WTC11 (cell line): ENCODE results near the gene CD44. TPM values are rescaled to one million over a fixed set of nuclear protein-coding genes. Genes with fewer than 3 reads are reported as not detected.
A peak's percentile ranks its signal among the peaks of the same experiment; 100 is the strongest.

Source experiments
- ATAC-seq: fragments of 200-7000 bp; cut with Tn5 transposase; 2 replicates; pipeline ENCODE4 v1.10.0; 2021; ENCODE audit warnings: mild to moderate bottlenecking, moderate library complexity
- CTCF ChIA-PET: fragments of 300-600 bp; sonication (Branson Sonifier 250); formaldehyde crosslinking; loops from one replicate; lab custom pipeline; 2021; ENCODE audit warnings: antibody characterized with exemption; lab: Charles Lee
- POLR2A ChIA-PET: fragments of 350-600 bp; sonication (Branson Sonifier 250); formaldehyde crosslinking; loops from one replicate; lab custom pipeline; 2021; ENCODE audit warnings: antibody characterized with exemption; lab: Charles Lee
- DNase-seq: peaks from one replicate; pipeline ENCODE4 v3.0.0; 2021; ENCODE audit warnings: low spot score
- H3K27ac Mint-ChIP-seq: 2 replicates; pipeline ENCODE4 v1.8.0; 2021; ENCODE audit warnings: mixed read lengths
- H3K27me3 Mint-ChIP-seq: 2 replicates; pipeline ENCODE4 v1.8.0; 2021; ENCODE audit warnings: low read depth, mild to moderate bottlenecking, moderate library complexity, mixed read lengths
- H3K36me3 Mint-ChIP-seq: 2 replicates; pipeline ENCODE4 v1.8.0; 2021; ENCODE audit warnings: mixed read lengths
- H3K4me1 Mint-ChIP-seq: 2 replicates; pipeline ENCODE4 v1.8.0; 2022; ENCODE audit warnings: mixed read lengths
- H3K4me3 Mint-ChIP-seq: 2 replicates; pipeline ENCODE4 v1.8.0; 2021; ENCODE audit warnings: mild to moderate bottlenecking, moderate library complexity, mixed read lengths
- H3K9me3 Mint-ChIP-seq: 2 replicates; pipeline ENCODE4 v1.8.0; 2021; ENCODE audit warnings: mixed read lengths
- ARID4B ChIP-seq: sonication (generic); formaldehyde crosslinking; IDR thresholded peaks from 2 replicates; pipeline ENCODE4 v1.8.0; 2023; ENCODE audit warnings: missing genetic modification reagents, mild to moderate bottlenecking, borderline replicate concordance
- ATF2 ChIP-seq: sonication (generic); formaldehyde crosslinking; IDR thresholded peaks from 2 replicates; pipeline ENCODE4 v1.8.1; 2022; ENCODE audit warnings: low read depth, missing genetic modification reagents, borderline replicate concordance
- ATF6 ChIP-seq: sonication (generic); formaldehyde crosslinking; IDR thresholded peaks from 2 replicates; pipeline ENCODE4 v1.8.1; 2023; ENCODE audit warnings: mild to moderate bottlenecking, missing genetic modification reagents
- EMX1 ChIP-seq: fragments of 250-450 bp; sonication (Bioruptor Pico); IDR thresholded peaks from 2 replicates; pipeline ENCODE4 v1.8.0; 2021; ENCODE audit warnings: mild to moderate bottlenecking
- FOXJ3 ChIP-seq: sonication (generic); formaldehyde crosslinking; IDR thresholded peaks from 2 replicates; pipeline ENCODE4 v1.9.0; 2021; ENCODE audit warnings: missing genetic modification reagents, mild to moderate bottlenecking, borderline replicate concordance
- JAZF1 ChIP-seq: fragments of 250-450 bp; sonication (Bioruptor Pico); IDR thresholded peaks from 2 replicates; pipeline ENCODE4 v1.9.0; 2021; ENCODE audit warnings: moderate library complexity, mild to moderate bottlenecking, inconsistent platforms
- MAX ChIP-seq: sonication (generic); formaldehyde crosslinking; IDR thresholded peaks from 2 replicates; pipeline ENCODE4 v1.8.0; 2022; ENCODE audit warnings: mild to moderate bottlenecking, missing genetic modification reagents
- MYBL2 ChIP-seq: sonication (generic); formaldehyde crosslinking; IDR thresholded peaks from 2 replicates; pipeline ENCODE4 v1.8.1; 2023; ENCODE audit warnings: mild to moderate bottlenecking, moderate library complexity, missing genetic modification reagents
- NFATC4 ChIP-seq: fragments of 250-450 bp; sonication (Bioruptor Pico); IDR thresholded peaks from 2 replicates; pipeline ENCODE4 v1.9.0; 2021; ENCODE audit warnings: mild to moderate bottlenecking
- NFYB ChIP-seq: sonication (generic); formaldehyde crosslinking; conservative IDR thresholded peaks from 2 replicates; pipeline ENCODE4 v1.8.0; 2022; ENCODE audit warnings: low read depth, missing genetic modification reagents
- NR3C1 ChIP-seq: sonication (generic); formaldehyde crosslinking; conservative IDR thresholded peaks from 2 replicates; pipeline ENCODE4 v1.8.1; 2023; ENCODE audit warnings: low read depth, mild to moderate bottlenecking, missing genetic modification reagents
- PRDM15 ChIP-seq: sonication (generic); formaldehyde crosslinking; IDR thresholded peaks from 2 replicates; pipeline ENCODE4 v1.8.0; 2022; ENCODE audit warnings: missing genetic modification reagents
- PRRX2 ChIP-seq: fragments of 250-450 bp; sonication (Bioruptor Pico); IDR thresholded peaks from 2 replicates; pipeline ENCODE4 v1.8.0; 2021; ENCODE audit warnings: mild to moderate bottlenecking
- RORB ChIP-seq: fragments of 250-450 bp; sonication (Bioruptor Pico); IDR thresholded peaks from 2 replicates; pipeline ENCODE4 v1.9.0; 2021; ENCODE audit warnings: mild to moderate bottlenecking
- SMAD3 ChIP-seq: sonication (generic); formaldehyde crosslinking; IDR thresholded peaks from 2 replicates; pipeline ENCODE4 v1.8.0; 2022; ENCODE audit warnings: missing genetic modification reagents, mild to moderate bottlenecking, borderline replicate concordance
- SOX15 ChIP-seq: fragments of 250-450 bp; sonication (Bioruptor Pico); IDR thresholded peaks from 2 replicates; pipeline ENCODE4 v1.9.0; 2021; ENCODE audit warnings: mild to moderate bottlenecking
- SP1 ChIP-seq: sonication (generic); formaldehyde crosslinking; conservative IDR thresholded peaks from 2 replicates; pipeline ENCODE4 v1.8.1; 2022; ENCODE audit warnings: missing genetic modification reagents
- TCF7 ChIP-seq: sonication (generic); formaldehyde crosslinking; IDR thresholded peaks from 2 replicates; pipeline ENCODE4 v1.8.0; 2022; ENCODE audit warnings: mild to moderate bottlenecking, low read depth, missing genetic modification reagents, moderate library complexity
- ZNF512 ChIP-seq: sonication (generic); formaldehyde crosslinking; IDR thresholded peaks from 2 replicates; pipeline ENCODE4 v1.8.1; 2022; ENCODE audit warnings: missing genetic modification reagents, borderline replicate concordance
- ZSCAN18 ChIP-seq: fragments of 250-450 bp; sonication (Bioruptor Pico); IDR thresholded peaks from 2 replicates; pipeline ENCODE4 v2.1.2; 2022; ENCODE audit warnings: mild to moderate bottlenecking, moderate library complexity
- total RNA-seq: library from RNA; stranded (reverse); gene quantifications from 3 replicates; pipeline ENCODE4 v1.2.3, GENCODE V29; 2021

CD44 gene
- total RNA-seq, 1 experiment from 2014 or later = 12.0 TPM

- TF ChIP-seq ARID4B (CRISPR knock-in tag) (peak; percentile 77; the same call in 1 of the 2 replicates), SP1 (CRISPR knock-in tag) (no peak), ZNF512 (no peak), JAZF1 (CRISPR knock-in tag) (no peak), NFYB (no peak), EMX1 (CRISPR knock-in tag) (no peak), SOX15 (CRISPR knock-in tag) (no peak), ATF6 (CRISPR knock-in tag) (no peak), PRRX2 (CRISPR knock-in tag) (no peak), ZSCAN18 (CRISPR knock-in tag) (no peak), MYBL2 (CRISPR knock-in tag) (peak; percentile 73; the same call in 1 of the 2 replicates), RORB (no peak), MAX (CRISPR knock-in tag) (peak; percentile 77), NFATC4 (CRISPR knock-in tag) (no peak), TCF7 (no peak)
Observed at GRCh38 chr11:35138943-35139721, at the start of gene CD44 (continued).

GRCh38 chr11:35089666-35090065 is 49.3 kb upstream of the CD44 start:
- ChIA-PET CTCF (no interaction called here), POLR2A (interaction anchor here (0.7 kb wide), 1 partner anchor 174 kb away, joined by 4 read pairs; no protein-coding TSS in a partner anchor)
- Mint-ChIP-seq H3K27ac (no peak overlapping the region), H3K4me1 (no peaks in the 10 kb centered on the region), H3K36me3 (no peaks in the 10 kb centered on the region), H3K27me3 (peaks cover 4% of the 10 kb centered on the region), H3K9me3 (peaks cover 12% of the 10 kb centered on the region), H3K4me3 (no peak overlapping the region)
- ATAC-seq = no peak
- DNase-seq = no peak
- TF ChIP-seq FOXJ3 (CRISPR knock-in tag) (no peak), SMAD3 (no peak), ZNF512 (no peak), ATF2 (CRISPR knock-in tag) (no peak), NR3C1 (CRISPR knock-in tag) (no peak), PRDM15 (no peak)
